ENCODE measurements around the gene TCIRG1.

TCIRG1 gene

DNA sequence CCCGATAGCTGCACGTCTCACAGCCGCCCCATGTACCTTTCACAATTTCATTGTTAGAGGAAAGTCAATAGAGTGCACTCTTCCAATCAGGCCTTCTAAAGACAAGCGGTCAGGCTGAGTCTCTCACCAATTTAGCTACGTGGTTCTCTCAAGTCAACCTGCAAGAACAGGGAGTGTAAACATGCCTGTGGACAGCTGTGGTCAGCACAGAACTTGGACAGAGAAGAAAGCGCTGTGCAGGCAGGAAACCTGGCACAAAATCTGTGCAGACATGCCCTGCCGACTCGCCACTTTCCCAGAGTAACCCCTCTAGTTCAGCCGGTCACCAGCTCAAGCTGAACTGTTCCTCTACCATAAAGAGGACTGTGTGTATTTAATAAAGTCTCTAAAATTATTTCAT, 42.9 kb downstream of the TCIRG1 start:
- no peak overlapping the region for H2AFZ ChIP-seq (ENCODE audit: low read length)
- no peak overlapping the region for H3K9ac ChIP-seq (ENCODE audit: low read depth, low read length, poor library complexity, severe bottlenecking)
- H3K4me2 ChIP-seq (ENCODE audit: low read depth, low read length, poor library complexity, severe bottlenecking): no peak overlapping the region
- no peaks in the 10 kb centered on the region for H3K27me3 ChIP-seq (ENCODE audit: insufficient read depth, low read length, poor library complexity, severe bottlenecking)
- no peaks in the 10 kb centered on the region for H3F3A ChIP-seq (ENCODE audit: low read depth)
- no peaks in the 10 kb centered on the region for H3K9me2 ChIP-seq (replicated peaks; ENCODE audit: low read depth, low read length)
- TF ChIP-seq, protein P1, sequence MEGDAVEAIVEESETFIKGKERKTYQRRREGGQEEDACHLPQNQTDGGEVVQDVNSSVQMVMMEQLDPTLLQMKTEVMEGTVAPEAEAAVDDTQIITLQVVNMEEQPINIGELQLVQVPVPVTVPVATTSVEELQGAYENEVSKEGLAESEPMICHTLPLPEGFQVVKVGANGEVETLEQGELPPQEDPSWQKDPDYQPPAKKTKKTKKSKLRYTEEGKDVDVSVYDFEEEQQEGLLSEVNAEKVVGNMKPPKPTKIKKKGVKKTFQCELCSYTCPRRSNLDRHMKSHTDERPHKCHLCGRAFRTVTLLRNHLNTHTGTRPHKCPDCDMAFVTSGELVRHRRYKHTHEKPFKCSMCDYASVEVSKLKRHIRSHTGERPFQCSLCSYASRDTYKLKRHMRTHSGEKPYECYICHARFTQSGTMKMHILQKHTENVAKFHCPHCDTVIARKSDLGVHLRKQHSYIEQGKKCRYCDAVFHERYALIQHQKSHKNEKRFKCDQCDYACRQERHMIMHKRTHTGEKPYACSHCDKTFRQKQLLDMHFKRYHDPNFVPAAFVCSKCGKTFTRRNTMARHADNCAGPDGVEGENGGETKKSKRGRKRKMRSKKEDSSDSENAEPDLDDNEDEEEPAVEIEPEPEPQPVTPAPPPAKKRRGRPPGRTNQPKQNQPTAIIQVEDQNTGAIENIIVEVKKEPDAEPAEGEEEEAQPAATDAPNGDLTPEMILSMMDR (conservative IDR thresholded peaks at IDR 0.05; ENCODE audit: low read length): no peak
- TF ChIP-seq EZH2phosphoT487 (IDR thresholded peaks at IDR 0.05; ENCODE audit: borderline replicate concordance): no peak
- peaks cover 11% of the 10 kb centered on the region; the same call in 1 of the 2 replicates for H3K79me2 ChIP-seq (ENCODE audit: insufficient read depth, low read length)
- H3K36me3 ChIP-seq (ENCODE audit: insufficient read depth, low read length): peaks cover 42% of the 10 kb centered on the region; the same call in 1 of the 2 replicates
- no peaks in the 10 kb centered on the region for H4K20me1 ChIP-seq (ENCODE audit: insufficient read depth, low read length, poor library complexity, severe bottlenecking)
- no peaks in the 10 kb centered on the region for H3K9me3 ChIP-seq (ENCODE audit: insufficient read depth, low read depth, low read length)
- H3K4me3 ChIP-seq (ENCODE audit: low read length, poor library complexity, severe bottlenecking): no peak overlapping the region
- no peaks in the 10 kb centered on the region for H3K4me1 ChIP-seq (ENCODE audit: insufficient read depth, low read length, poor library complexity, severe bottlenecking)

DNA sequence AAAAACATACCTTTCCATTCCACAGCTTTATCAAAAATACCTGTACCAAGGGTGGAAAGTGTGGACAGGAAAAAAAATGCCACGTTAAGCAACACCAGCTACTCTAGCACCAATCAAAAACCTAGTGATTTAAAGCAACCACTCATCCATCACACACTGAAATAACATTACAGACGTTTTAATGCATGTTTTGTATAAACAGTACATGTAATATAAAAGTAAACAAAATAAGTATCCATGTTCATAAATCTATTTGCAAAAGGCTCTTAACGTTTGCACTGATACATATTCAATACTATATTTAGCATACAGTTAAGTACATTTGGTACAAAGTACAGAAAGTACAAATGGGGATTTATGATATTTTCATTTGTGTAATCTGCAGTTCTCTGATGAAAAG, 43.7 kb downstream of the TCIRG1 start:
- Histone ChIP-seq H3K36me3 (ENCODE audit: insufficient read depth, low read length) (peaks cover 39% of the 10 kb centered on the region; the same call in 1 of the 2 replicates), H4K20me1 (ENCODE audit: insufficient read depth, low read length, poor library complexity, severe bottlenecking) (no peaks in the 10 kb centered on the region), H2AFZ (ENCODE audit: low read length) (no peak overlapping the region), H3K27me3 (ENCODE audit: insufficient read depth, low read length, poor library complexity, severe bottlenecking) (no peaks in the 10 kb centered on the region), H3K9ac (ENCODE audit: low read depth, low read length, poor library complexity, severe bottlenecking) (no peak overlapping the region), H3K4me1 (ENCODE audit: insufficient read depth, low read length, poor library complexity, severe bottlenecking) (no peaks in the 10 kb centered on the region), H3F3A (ENCODE audit: low read depth) (no peaks in the 10 kb centered on the region), H3K9me2 (replicated peaks; ENCODE audit: low read depth, low read length) (no peaks in the 10 kb centered on the region), H3K79me2 (ENCODE audit: insufficient read depth, low read length) (peaks cover 11% of the 10 kb centered on the region; the same call in 1 of the 2 replicates), H3K4me2 (ENCODE audit: low read depth, low read length, poor library complexity, severe bottlenecking) (no peak overlapping the region), H3K9me3 (ENCODE audit: insufficient read depth, low read depth, low read length) (no peaks in the 10 kb centered on the region), H3K4me3 (ENCODE audit: low read length, poor library complexity, severe bottlenecking) (no peak overlapping the region)
- TF ChIP-seq, protein P1 (conservative IDR thresholded peaks at IDR 0.05; ENCODE audit: low read length): no peak
- TF ChIP-seq EZH2phosphoT487 (IDR thresholded peaks at IDR 0.05; ENCODE audit: borderline replicate concordance): no peak

DNA sequence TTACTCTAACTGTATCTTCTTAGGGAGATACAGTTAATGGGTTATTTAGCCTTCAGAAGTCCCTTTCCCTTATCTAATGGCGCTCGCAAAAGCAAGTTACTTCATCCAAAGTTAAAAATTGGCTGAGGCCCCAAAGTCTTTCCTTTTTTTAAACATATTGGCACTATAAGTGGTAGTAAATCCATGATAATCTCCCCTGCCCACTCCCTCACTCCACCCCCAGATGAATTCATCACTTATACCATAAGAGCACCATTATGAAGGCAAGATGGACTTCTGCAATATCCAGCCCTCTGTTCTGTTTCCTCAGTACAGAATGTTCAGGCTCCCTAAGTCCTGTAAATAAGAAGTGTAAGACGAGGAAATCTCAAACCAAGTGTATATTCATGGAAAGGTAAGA, 44.7 kb downstream of the TCIRG1 start:
- no peaks in the 10 kb centered on the region for H3K9me2 ChIP-seq (replicated peaks; ENCODE audit: low read depth, low read length)
- no peak overlapping the region for H2AFZ ChIP-seq (ENCODE audit: low read length)
- TF ChIP-seq, protein P1 (conservative IDR thresholded peaks at IDR 0.05; ENCODE audit: low read length): no peak
- no peak for TF ChIP-seq EZH2phosphoT487 (IDR thresholded peaks at IDR 0.05; ENCODE audit: borderline replicate concordance)
- H3K79me2 ChIP-seq (ENCODE audit: insufficient read depth, low read length): peaks cover 17% of the 10 kb centered on the region; the same call in 1 of the 2 replicates
- no peak overlapping the region for H3K9ac ChIP-seq (ENCODE audit: low read depth, low read length, poor library complexity, severe bottlenecking)
- H3K27me3 ChIP-seq (ENCODE audit: insufficient read depth, low read length, poor library complexity, severe bottlenecking): no peaks in the 10 kb centered on the region
- no peaks in the 10 kb centered on the region for H3K4me1 ChIP-seq (ENCODE audit: insufficient read depth, low read length, poor library complexity, severe bottlenecking)
- peaks cover 34% of the 10 kb centered on the region; the same call in 1 of the 2 replicates for H3K36me3 ChIP-seq (ENCODE audit: insufficient read depth, low read length)
- H3K9me3 ChIP-seq (ENCODE audit: insufficient read depth, low read depth, low read length): no peaks in the 10 kb centered on the region
- no peak overlapping the region for H3K4me3 ChIP-seq (ENCODE audit: low read length, poor library complexity, severe bottlenecking)
- H3K4me2 ChIP-seq (ENCODE audit: low read depth, low read length, poor library complexity, severe bottlenecking): no peak overlapping the region
- no peaks in the 10 kb centered on the region for H3F3A ChIP-seq (ENCODE audit: low read depth)
- no peaks in the 10 kb centered on the region for H4K20me1 ChIP-seq (ENCODE audit: insufficient read depth, low read length, poor library complexity, severe bottlenecking)
